ENCODE measurements around the gene SLC37A3. TPM values are rescaled to one million over a fixed set of nuclear protein-coding genes. Genes with fewer than 3 reads are reported as not detected.
"Not testable (repeated sequence)": the region's sequence is repeated elsewhere in the genome, so short reads cannot be mapped to it uniquely, and the experiment has no call there.

SLC37A3 gene
- total RNA-seq, 4 donors from 2014 or later, result 71.9 to 123 (median 86.9) TPM

DNA sequence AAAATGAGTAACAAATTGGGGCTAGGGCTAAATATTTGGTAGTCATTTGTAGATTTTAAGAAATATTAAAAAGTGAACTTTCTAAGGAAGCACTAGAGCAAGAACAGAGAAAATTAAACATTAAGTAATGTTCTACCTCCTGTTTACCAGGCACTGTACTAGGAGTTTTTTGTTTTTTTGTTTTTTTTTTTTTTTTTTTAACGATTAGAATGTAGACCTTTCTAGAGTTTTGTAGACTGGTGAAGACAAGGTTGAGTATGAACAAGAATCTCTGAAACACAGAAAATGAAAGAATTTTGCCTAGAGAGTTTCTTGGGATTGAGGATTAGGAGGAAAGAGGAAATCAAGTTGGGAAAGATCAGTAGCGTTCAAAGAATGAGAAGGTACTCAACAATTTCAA, 73.6 kb downstream of the SLC37A3 start:
- DNase-seq, result no peak
- H3K27ac ChIP-seq, result no peak overlapping the region
- 96% methylated on average over 2 of the region's 2 CpGs for WGBS, 2 donors
- intact Hi-C loops (cut with DNase I), result loop anchor here (5.0 kb wide), 1 partner anchor 147 kb away; the partner anchor contains the start of gene KDM7A
- no peaks in the 10 kb centered on the region for H3K36me3 ChIP-seq
- peaks cover 0 to 9% of the 10 kb centered on the region in 2 donors for H3K4me1 ChIP-seq
- H3K9me3 ChIP-seq, result no peaks in the 10 kb centered on the region
- no peak overlapping the region for H3K4me3 ChIP-seq (replicated peaks in 1 of 3)
- no peaks in the 10 kb centered on the region for H3K27me3 ChIP-seq
- no peak for TF ChIP-seq POLR2A (IDR thresholded peaks at IDR 0.05)
- TF ChIP-seq, protein P1, sequence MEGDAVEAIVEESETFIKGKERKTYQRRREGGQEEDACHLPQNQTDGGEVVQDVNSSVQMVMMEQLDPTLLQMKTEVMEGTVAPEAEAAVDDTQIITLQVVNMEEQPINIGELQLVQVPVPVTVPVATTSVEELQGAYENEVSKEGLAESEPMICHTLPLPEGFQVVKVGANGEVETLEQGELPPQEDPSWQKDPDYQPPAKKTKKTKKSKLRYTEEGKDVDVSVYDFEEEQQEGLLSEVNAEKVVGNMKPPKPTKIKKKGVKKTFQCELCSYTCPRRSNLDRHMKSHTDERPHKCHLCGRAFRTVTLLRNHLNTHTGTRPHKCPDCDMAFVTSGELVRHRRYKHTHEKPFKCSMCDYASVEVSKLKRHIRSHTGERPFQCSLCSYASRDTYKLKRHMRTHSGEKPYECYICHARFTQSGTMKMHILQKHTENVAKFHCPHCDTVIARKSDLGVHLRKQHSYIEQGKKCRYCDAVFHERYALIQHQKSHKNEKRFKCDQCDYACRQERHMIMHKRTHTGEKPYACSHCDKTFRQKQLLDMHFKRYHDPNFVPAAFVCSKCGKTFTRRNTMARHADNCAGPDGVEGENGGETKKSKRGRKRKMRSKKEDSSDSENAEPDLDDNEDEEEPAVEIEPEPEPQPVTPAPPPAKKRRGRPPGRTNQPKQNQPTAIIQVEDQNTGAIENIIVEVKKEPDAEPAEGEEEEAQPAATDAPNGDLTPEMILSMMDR (IDR thresholded peaks at IDR 0.05), result no peak

DNA sequence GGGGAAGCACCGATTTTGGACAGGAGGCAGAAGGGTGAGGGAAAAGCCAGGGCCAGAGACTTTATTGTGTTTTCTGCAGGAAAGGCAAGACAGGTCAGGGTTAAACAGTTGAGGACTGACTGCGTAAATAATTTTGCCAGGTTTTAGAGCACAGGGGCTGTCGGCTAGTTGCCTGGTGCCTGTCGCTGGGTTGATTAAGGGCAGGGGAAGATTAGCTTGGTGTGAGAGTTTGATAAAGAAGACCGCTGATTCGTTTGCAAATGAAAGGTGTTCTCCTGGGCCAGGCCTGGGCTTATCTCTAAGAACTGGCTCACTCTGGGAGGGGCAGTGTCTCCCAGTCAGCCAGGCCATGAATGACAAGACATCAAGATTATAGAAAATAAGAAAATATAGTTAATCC, 75.6 kb downstream of the SLC37A3 start:
- 77 to 78% methylated on average over 6 of the region's 6 CpGs for WGBS, 2 donors
- Histone ChIP-seq H3K27me3 (no peaks in the 10 kb centered on the region), H3K9me3 (no peaks in the 10 kb centered on the region), H3K4me3 (replicated peaks in 1 of 3) (no peak overlapping the region), H3K27ac (no peak overlapping the region), H3K4me1 (peaks cover 0 to 8% of the 10 kb centered on the region in 2 donors), H3K36me3 (no peaks in the 10 kb centered on the region)
- intact Hi-C loops (cut with DNase I), result no loop called here
- no peak for TF ChIP-seq POLR2A (IDR thresholded peaks at IDR 0.05)
- TF ChIP-seq, protein P1 (IDR thresholded peaks at IDR 0.05), result no peak
- no peak for DNase-seq

DNA sequence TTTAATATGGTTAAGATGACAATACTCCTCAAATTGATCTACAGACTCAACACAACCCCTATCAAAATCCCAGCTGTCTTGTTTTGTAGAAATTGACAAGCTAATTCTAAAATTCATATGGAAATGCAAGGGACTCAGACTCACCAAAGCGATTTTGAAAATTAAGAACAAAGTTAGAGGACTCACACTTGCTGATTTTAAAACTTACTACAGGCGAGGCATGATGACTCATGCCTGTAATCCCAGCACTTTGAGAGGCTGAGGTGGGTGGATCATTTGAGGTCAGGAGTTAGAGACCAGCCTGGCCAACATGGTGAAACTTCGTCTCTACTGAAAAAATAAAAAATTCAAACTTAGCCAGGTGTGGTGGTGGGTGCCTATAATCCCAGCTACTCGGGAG, 78.3 kb downstream of the SLC37A3 start:
- DNase-seq; H3K27ac ChIP-seq; H3K9me3 ChIP-seq; intact Hi-C loops (cut with DNase I); H3K27me3 ChIP-seq; H3K36me3 ChIP-seq; H3K4me3 ChIP-seq (replicated peaks in 1 of 3): not testable (repeated sequence)
- 92 to 98% methylated on average over 4 of the region's 4 CpGs for WGBS, 2 donors
- peaks cover 20 to 23% of the 10 kb centered on the region in 2 donors for H3K4me1 ChIP-seq

DNA sequence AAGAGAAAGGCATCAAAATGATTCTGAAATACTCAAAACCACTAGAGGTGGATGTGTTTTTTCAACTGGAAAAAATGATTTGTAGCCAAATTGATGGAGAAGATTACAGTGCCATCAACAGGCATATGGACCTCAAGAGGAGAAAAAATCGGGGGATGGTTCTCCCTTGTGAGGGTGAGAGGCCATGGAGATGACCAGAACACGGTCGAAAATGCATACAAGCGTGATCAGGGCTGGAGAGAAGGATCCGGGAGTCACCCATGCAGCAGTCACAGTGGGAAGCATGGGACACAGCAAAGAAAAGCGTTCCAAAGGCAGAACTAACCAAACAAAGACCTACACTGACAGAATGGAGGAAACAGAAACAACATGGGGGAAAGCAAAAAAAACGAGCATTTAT, 80.3 kb downstream of the SLC37A3 start:
- no peaks in the 10 kb centered on the region for H3K9me3 ChIP-seq
- no peaks in the 10 kb centered on the region for H3K36me3 ChIP-seq
- H3K27ac ChIP-seq, result no peak overlapping the region
- peaks cover 27 to 28% of the 10 kb centered on the region in 2 donors for H3K4me1 ChIP-seq
- DNase-seq, result no peak
- H3K4me3 ChIP-seq (replicated peaks in 1 of 3), result no peak overlapping the region
- TF ChIP-seq, protein P1 (IDR thresholded peaks at IDR 0.05), result no peak
- no peak for TF ChIP-seq POLR2A (IDR thresholded peaks at IDR 0.05)
- intact Hi-C loops (cut with DNase I), result no loop called here
- no peaks in the 10 kb centered on the region for H3K27me3 ChIP-seq
- 94 to 95% methylated on average over 7 of the region's 7 CpGs for WGBS, 2 donors

DNA sequence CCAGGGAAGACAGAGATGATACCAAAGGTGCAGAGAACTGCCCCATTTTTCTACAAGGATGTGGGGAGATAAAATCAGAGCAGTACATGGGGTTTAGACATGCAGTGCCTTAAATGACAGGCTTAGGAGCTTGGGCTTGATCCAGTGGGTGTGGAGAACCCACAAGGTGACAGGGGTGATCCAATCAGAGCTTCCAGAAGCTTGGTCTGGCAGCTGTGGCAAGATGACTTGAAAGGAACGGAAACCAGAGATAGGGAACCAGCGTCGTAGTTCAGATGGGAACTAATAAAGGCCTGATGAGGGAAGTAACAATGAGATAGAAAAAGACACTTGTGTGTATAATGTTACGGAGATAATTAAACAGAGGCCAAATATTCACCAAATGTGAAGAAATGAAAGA, 80.7 kb downstream of the SLC37A3 start:
- no peak for TF ChIP-seq POLR2A (IDR thresholded peaks at IDR 0.05)
- TF ChIP-seq, protein P1 (IDR thresholded peaks at IDR 0.05), result no peak
- H3K4me3 ChIP-seq (replicated peaks in 1 of 3), result no peak overlapping the region
- H3K27me3 ChIP-seq, result no peaks in the 10 kb centered on the region
- no peak overlapping the region for H3K27ac ChIP-seq
- no peaks in the 10 kb centered on the region for H3K9me3 ChIP-seq
- DNase-seq, result no peak
- WGBS, 2 donors, result 93% methylated on average over 4 of the region's 4 CpGs
- intact Hi-C loops (cut with DNase I), result no loop called here
- H3K36me3 ChIP-seq, result no peaks in the 10 kb centered on the region
- peaks cover 27 to 28% of the 10 kb centered on the region in 2 donors for H3K4me1 ChIP-seq
